Gastroesophageal sphincter (tissue), 4 donors: ENCODE results near the gene RSL1D1. TPM values are rescaled to one million over a fixed set of nuclear protein-coding genes. Genes with fewer than 3 reads are reported as not detected.
A peak's percentile ranks its signal among the peaks of the same experiment; 100 is the strongest.

Experiments used
- ATAC-seq: fragments of 150-250 bp; one replicate; pipeline ENCODE4 v1.9.1; 2016; ENCODE audit warnings: mild to moderate bottlenecking, moderate library complexity
- H3K27ac ChIP-seq, 4 donors: fragments of 200-600 bp; sonication (generic) in 3 of 4; 1 replicate in 3 of 4; 2 replicates in 1 of 4; pipeline ENCODE4 v1.5.1; 2016 to 2019
- H3K27me3 ChIP-seq: fragments of 200-600 bp; sonication (generic); one replicate; pipeline ENCODE4 v1.5.1; 2019
- H3K36me3 ChIP-seq, 2 donors: fragments of 200-600 bp; sonication (generic); one replicate each; pipeline ENCODE4 v1.5.1; 2019; ENCODE audit warnings: control low read depth in 1 of 2
- H3K4me1 ChIP-seq, 3 donors: fragments of 200-600 bp; sonication (generic); 1 replicate in 2 of 3; 2 replicates in 1 of 3; pipeline ENCODE4 v1.5.1; 2016 to 2019; ENCODE audit warnings: control low read depth in 2 of 3
- H3K4me3 ChIP-seq, 2 donors: fragments of 200-600 bp; sonication (generic); one replicate each; pipeline ENCODE4 v1.5.1; 2019; ENCODE audit warnings: mild to moderate bottlenecking in 1 of 2, moderate library complexity in 1 of 2
- H3K9me3 ChIP-seq, 3 donors: fragments of 200-600 bp; sonication (generic); one replicate each; pipeline ENCODE4 v1.5.1; 2017 to 2019; ENCODE audit warnings: control low read depth in 2 of 3
- CTCF ChIP-seq, 4 experiments: fragments of 200-600 bp in 2 of 4; fragments of 450-650 bp in 2 of 4; sonication (generic) in 1 of 4; IDR thresholded peaks; one replicate each; pipeline ENCODE4 v1.5.1; 2017 to 2019; ENCODE audit warnings: antibody characterized with exemption in 4 of 4, mild to moderate bottlenecking in 2 of 4, moderate library complexity in 2 of 4
- EP300 ChIP-seq: sonication (generic); formaldehyde crosslinking; IDR thresholded peaks from one replicate; pipeline ENCODE4 v1.6.1; 2017; ENCODE audit warnings: antibody characterized with exemption, mild to moderate bottlenecking
- POLR2A ChIP-seq, 2 donors: fragments of 450-650 bp; IDR thresholded peaks; one replicate each; pipeline ENCODE4 v1.6.1; 2017; ENCODE audit warnings: antibody characterized with exemption in 2 of 2, mild to moderate bottlenecking in 2 of 2, moderate library complexity in 1 of 2
- POLR2AphosphoS5 ChIP-seq: sonication (generic); formaldehyde crosslinking; IDR thresholded peaks from one replicate; pipeline ENCODE4 v1.6.1; 2017; ENCODE audit warnings: antibody characterized with exemption
- WGBS, 2 donors: methylation state at CpG; one replicate each; pipeline ENCODE4 v1.1.5; 2018; ENCODE audit warnings: low coverage in 1 of 2; 5-methylcytosine and 5-hydroxymethylcytosine counted together
- total RNA-seq, 4 donors: library from RNA; depleted of rRNA; stranded (reverse); fragments of >200 nt; gene quantifications; one replicate each; pipeline ENCODE4 v1.1.0, GENCODE V29; 2016

RSL1D1 gene
- total RNA-seq, 4 donors from 2014 or later, result 149 to 275 (median 164) TPM

- no peaks in the 10 kb centered on the region for H3K4me1 ChIP-seq
- ATAC-seq, result no peak
- 76% methylated on average over 3 of the region's 3 CpGs; no CpG with 5 or more reads in 1 of the 2 donors for WGBS, 2 donors
- no peaks in the 10 kb centered on the region for H3K36me3 ChIP-seq
- no peaks in the 10 kb centered on the region for H3K27me3 ChIP-seq
- no peak overlapping the region for H3K4me3 ChIP-seq
- TF ChIP-seq EP300, result no peak
- no peak for TF ChIP-seq POLR2A (IDR thresholded peaks at IDR 0.05)
- TF ChIP-seq CTCF (IDR thresholded peaks at IDR 0.05), result no peak
- TF ChIP-seq POLR2AphosphoS5, result no peak
- no peaks in the 10 kb centered on the region for H3K9me3 ChIP-seq
- H3K27ac ChIP-seq, result no peak overlapping the region
Measured at GRCh38 chr16:11805556-11805955, 45.8 kb downstream of the RSL1D1 start.

- Histone ChIP-seq H3K27ac (no peak overlapping the region), H3K9me3 (no peaks in the 10 kb centered on the region), H3K4me1 (peaks cover 5 to 29% (median 16%) of the 10 kb centered on the region in 3 donors), H3K27me3 (no peaks in the 10 kb centered on the region), H3K36me3 (no peaks in the 10 kb centered on the region), H3K4me3 (no peak overlapping the region)
- TF ChIP-seq POLR2A (IDR thresholded peaks at IDR 0.05) (no peak), POLR2AphosphoS5 (no peak), EP300 (no peak), CTCF (IDR thresholded peaks at IDR 0.05) (no peak)
- no peak for ATAC-seq
- WGBS, 2 donors, result 100% methylated on average over 1 of the region's 3 CpGs
Measured at GRCh38 chr16:11801481-11802021, 49.8 kb downstream of the RSL1D1 start.

DNA sequence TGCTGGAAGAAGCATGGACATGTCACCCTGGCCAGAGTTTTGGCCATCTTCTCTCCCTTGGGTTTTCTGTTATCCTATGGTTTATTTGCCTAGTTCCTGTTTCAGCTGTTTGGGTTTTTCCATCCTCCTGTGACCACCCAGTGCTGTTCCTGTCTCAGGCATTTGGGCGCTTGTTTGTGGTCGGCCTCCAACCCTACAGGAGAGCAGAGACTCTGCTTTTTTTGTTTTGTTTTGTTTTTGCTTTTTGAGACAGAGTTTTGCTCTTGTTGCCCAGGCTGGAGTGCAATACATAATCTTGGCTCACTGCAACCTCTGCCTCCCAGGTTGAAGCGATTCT lies 51.0 kb downstream of the RSL1D1 start:
- ATAC-seq, result no peak
- H3K27ac ChIP-seq, result peak overlapping the region in 2 of 4 donors; percentile 30 to 99
- H3K36me3 ChIP-seq, result no peaks in the 10 kb centered on the region
- 93 to 100% methylated on average over 2 to 3 of the region's 3 CpGs for WGBS, 2 donors
- peaks cover 5 to 36% (median 19%) of the 10 kb centered on the region in 3 donors for H3K4me1 ChIP-seq
- TF ChIP-seq CTCF (IDR thresholded peaks at IDR 0.05), result no peak
- H3K9me3 ChIP-seq, result no peaks in the 10 kb centered on the region
- H3K4me3 ChIP-seq, result no peak overlapping the region
- H3K27me3 ChIP-seq, result no peaks in the 10 kb centered on the region

DNA sequence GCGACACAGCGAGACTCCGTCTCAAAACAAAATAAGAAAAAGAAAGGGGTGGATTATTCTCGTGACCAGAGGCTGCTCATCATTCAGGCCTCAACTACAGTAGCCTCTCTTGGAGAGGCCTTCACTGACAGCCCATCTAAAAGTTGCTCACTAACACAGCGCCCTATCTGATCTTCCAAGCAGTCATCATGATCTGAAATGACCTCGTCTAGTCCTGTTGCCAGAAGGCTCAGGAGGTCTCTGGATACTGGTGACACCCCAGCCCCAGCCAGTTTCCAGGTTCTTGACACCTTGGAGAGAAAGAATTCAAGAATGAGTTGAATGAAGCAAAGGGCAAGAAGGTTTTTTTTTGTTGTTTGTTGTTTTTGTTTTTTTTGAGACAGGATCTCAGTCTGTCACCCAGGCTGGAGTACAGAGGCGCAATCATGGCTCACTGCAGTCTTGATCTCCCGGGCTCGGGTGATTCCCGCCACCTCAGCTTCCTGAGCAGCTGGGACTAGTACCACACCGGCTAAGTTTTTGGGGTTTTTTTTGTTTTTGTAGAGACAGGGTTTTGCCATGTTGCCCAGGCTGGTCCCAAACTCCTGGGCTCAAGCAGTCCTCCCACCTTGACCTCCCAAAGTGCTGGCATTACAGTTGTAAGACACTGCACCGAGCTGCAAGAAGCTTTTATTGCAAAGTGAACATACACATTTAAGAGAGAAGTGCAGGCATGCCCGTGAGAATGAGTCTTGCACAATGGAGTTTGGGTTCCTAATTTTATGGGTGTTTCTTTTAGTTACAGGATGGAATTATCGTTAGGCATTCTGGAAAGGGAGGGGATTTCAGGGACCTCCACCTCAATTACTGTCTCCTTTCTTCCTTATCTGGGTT lies 51.6 kb downstream of the RSL1D1 start:
- H3K4me3 ChIP-seq, result no peak overlapping the region
- H3K4me1 ChIP-seq, result peaks cover 5 to 42% (median 24%) of the 10 kb centered on the region in 3 donors
- H3K36me3 ChIP-seq, result no peaks in the 10 kb centered on the region
- ATAC-seq, result no peak
- H3K27me3 ChIP-seq, result no peaks in the 10 kb centered on the region
- no peak for TF ChIP-seq POLR2AphosphoS5
- no peak for TF ChIP-seq POLR2A (IDR thresholded peaks at IDR 0.05)
- TF ChIP-seq CTCF (IDR thresholded peaks at IDR 0.05), result no peak
- TF ChIP-seq EP300, result no peak
- H3K27ac ChIP-seq, result peak overlapping the region in 3 of 4 donors; percentile 96 to 99 (median 99)
- no peaks in the 10 kb centered on the region for H3K9me3 ChIP-seq
- 87 to 91% methylated on average over 6 to 11 of the region's 14 CpGs for WGBS, 2 donors

- Histone ChIP-seq H3K4me1 (peaks cover 5 to 49% (median 30%) of the 10 kb centered on the region in 3 donors), H3K27me3 (no peaks in the 10 kb centered on the region), H3K4me3 (no peak overlapping the region), H3K9me3 (no peaks in the 10 kb centered on the region), H3K36me3 (no peaks in the 10 kb centered on the region), H3K27ac (peak overlapping the region; percentile 96 to 99 (median 98))
- 90% methylated on average over 2 to 9 of the region's 10 CpGs for WGBS, 2 donors
- ATAC-seq, result no peak
- TF ChIP-seq POLR2A (IDR thresholded peaks at IDR 0.05) (no peak), CTCF (IDR thresholded peaks at IDR 0.05) (no peak), EP300 (no peak), POLR2AphosphoS5 (no peak)
Measured at GRCh38 chr16:11799017-11799381, 52.3 kb downstream of the RSL1D1 start.
